GM18519 (cell line): ENCODE measurements around the gene NDUFB11.

Experiments used
- ATAC-seq: cut with Tn5 transposase; IDR thresholded peaks from one replicate; pipeline ENCODE4 v1.9.1; 2021; ENCODE audit warnings: mild to moderate bottlenecking, moderate library complexity; ENCODE audit not compliant: unreplicated experiment, low FRiP score

NDUFB11 gene

GRCh38 chrX:47093248-47093647, 51.3 kb downstream of the NDUFB11 start:
- no peak for ATAC-seq
